ENCODE results near the gene RPL13A. TPM values are rescaled to one million over a fixed set of nuclear protein-coding genes. Genes with fewer than 3 reads are reported as not detected.

RPL13A gene
- total RNA-seq, 1 experiment from 2014 or later = 3,219 TPM

Other genes with a start within 250 kb of the RPL13A start
- gene SLC6A16, start 162.4 kb upstream of the RPL13A start, total RNA-seq (2014; rRNA removed; shearing (Covaris generic)) = 0.16 and 0.85 TPM in 2 replicates
- not detected in 2 replicates for gene CD37, start 152.2 kb upstream of the RPL13A start, total RNA-seq (2014; rRNA removed; shearing (Covaris generic))
- 48.7 and 54.3 TPM in 2 replicates for gene TEAD2, start 125.2 kb upstream of the RPL13A start, total RNA-seq (2014; rRNA removed; shearing (Covaris generic))
- 0.08 and 3.8 TPM in 2 replicates for gene DKKL1, start 123.7 kb upstream of the RPL13A start, total RNA-seq (2014; rRNA removed; shearing (Covaris generic))
- gene KASH5, start 99.4 kb upstream of the RPL13A start, total RNA-seq (2014; rRNA removed; shearing (Covaris generic)) = not detected in 2 replicates
- not detected in 2 replicates for gene PTH2, start 64.2 kb upstream of the RPL13A start, total RNA-seq (2014; rRNA removed; shearing (Covaris generic))
- gene GFY, start 62.2 kb upstream of the RPL13A start, total RNA-seq (2014; rRNA removed; shearing (Covaris generic)) = not detected in 2 replicates
- gene SLC17A7, start 46.1 kb upstream of the RPL13A start, total RNA-seq (2014; rRNA removed; shearing (Covaris generic)) = 0.25 and 0.45 TPM in 2 replicates
- gene PIH1D1, start 35.8 kb upstream of the RPL13A start, total RNA-seq (2014; rRNA removed; shearing (Covaris generic)) = 99.2 and 113 TPM in 2 replicates
- 17.0 and 25.7 TPM in 2 replicates for gene ALDH16A1, start 34.4 kb upstream of the RPL13A start, total RNA-seq (2014; rRNA removed; shearing (Covaris generic))
- 2.6 and 6.0 TPM in 2 replicates for gene FLT3LG, start 13.4 kb upstream of the RPL13A start, total RNA-seq (2014; rRNA removed; shearing (Covaris generic))
- 6,191 and 6,227 TPM in 2 replicates for gene RPS11, start 8.8 kb downstream of the RPL13A start, total RNA-seq (2014; rRNA removed; shearing (Covaris generic))
- 2.3 and 2.7 TPM in 2 replicates for gene FCGRT, start 25.1 kb downstream of the RPL13A start, total RNA-seq (2014; rRNA removed; shearing (Covaris generic))
- 6.1 and 7.6 TPM in 2 replicates for gene RCN3, start 40.4 kb downstream of the RPL13A start, total RNA-seq (2014; rRNA removed; shearing (Covaris generic))
- 95.7 and 114 TPM in 2 replicates for gene NOSIP, start 92.9 kb downstream of the RPL13A start, total RNA-seq (2014; rRNA removed; shearing (Covaris generic))
- gene PRRG2, start 93.7 kb downstream of the RPL13A start, total RNA-seq (2014; rRNA removed; shearing (Covaris generic)) = 0.56 TPM in 1 of 2 replicates, not detected in the other
- gene PRR12, start 103.6 kb downstream of the RPL13A start, total RNA-seq (2014; rRNA removed; shearing (Covaris generic)) = 0.99 and 1.0 TPM in 2 replicates
- gene RRAS, start 152.5 kb downstream of the RPL13A start, total RNA-seq (2014; rRNA removed; shearing (Covaris generic)) = 21.5 and 22.7 TPM in 2 replicates
- 13.9 and 17.5 TPM in 2 replicates for gene SCAF1, start 154.6 kb downstream of the RPL13A start, total RNA-seq (2014; rRNA removed; shearing (Covaris generic))
- gene IRF3, start 178.2 kb downstream of the RPL13A start, total RNA-seq (2014; rRNA removed; shearing (Covaris generic)) = 123 and 133 TPM in 2 replicates
- gene BCL2L12, start 178.3 kb downstream of the RPL13A start, total RNA-seq (2014; rRNA removed; shearing (Covaris generic)) = 9.0 and 14.8 TPM in 2 replicates
- gene PRMT1, start 189.7 kb downstream of the RPL13A start, total RNA-seq (2014; rRNA removed; shearing (Covaris generic)) = 629 and 716 TPM in 2 replicates
- 0.08 and 1.4 TPM in 2 replicates for gene ADM5, start 202.0 kb downstream of the RPL13A start, total RNA-seq (2014; rRNA removed; shearing (Covaris generic))
- 1.6 and 2.6 TPM in 2 replicates for gene CPT1C, start 203.5 kb downstream of the RPL13A start, total RNA-seq (2014; rRNA removed; shearing (Covaris generic))

Data from H4 (cell line).